CD14-positive monocyte (primary cell): Measurements from ENCODE around the gene C20orf144. TPM values are rescaled to one million over a fixed set of nuclear protein-coding genes. Genes with fewer than 3 reads are reported as not detected.
A peak's percentile ranks its signal among the peaks of the same experiment; 100 is the strongest.

Experiments
- DNase-seq, 3 donors: peaks; one replicate each; pipeline ENCODE4 v3.0.0-alpha.2; 2011 to 2022
- H2AFZ ChIP-seq: 2 replicates; pipeline ENCODE4 v1.6.0; 2012; ENCODE audit warnings: mild to moderate bottlenecking, low read depth, low read length, inconsistent platforms; ENCODE audit not compliant: insufficient read depth, poor library complexity, severe bottlenecking
- H3K27ac ChIP-seq, 2 donors: 1 replicate in 1 of 2; 2 replicates in 1 of 2; pipeline ENCODE4 v1.5.1; 2012 to 2013; ENCODE audit warnings: low read length in 2 of 2, control low read depth in 1 of 2, inconsistent platforms in 1 of 2, low read depth in 1 of 2, mild to moderate bottlenecking in 1 of 2
- H3K27me3 ChIP-seq, 2 donors: one replicate each; pipeline versions ENCODE4 v1.6.0 to v1.6.1; 2011 to 2013; ENCODE audit warnings: low read length in 2 of 2; ENCODE audit not compliant: control insufficient read depth in 2 of 2, insufficient read depth in 2 of 2
- H3K36me3 ChIP-seq, 2 donors: replicated peaks in 1 of 2; 1 replicate in 1 of 2; 2 replicates in 1 of 2; pipeline versions ENCODE4 v1.5.1 to v1.6.1; 2012 to 2013; ENCODE audit warnings: low read length in 2 of 2, control low read depth in 1 of 2, inconsistent platforms in 1 of 2, mild to moderate bottlenecking in 1 of 2; ENCODE audit not compliant: insufficient read depth in 2 of 2, control insufficient read depth in 1 of 2
- H3K4me1 ChIP-seq, 2 donors: 1 replicate in 1 of 2; 2 replicates in 1 of 2; pipeline versions ENCODE4 v1.5.1 to v1.6.1; 2012 to 2013; ENCODE audit warnings: low read length in 2 of 2, control low read depth in 1 of 2, inconsistent platforms in 1 of 2, mild to moderate bottlenecking in 1 of 2, moderate library complexity in 1 of 2; ENCODE audit not compliant: insufficient read depth in 2 of 2, control insufficient read depth in 1 of 2
- H3K4me2 ChIP-seq: replicated peaks from 2 replicates; pipeline ENCODE3; 2012; ENCODE audit warnings: low read length, moderate library complexity, mild to moderate bottlenecking; ENCODE audit not compliant: poor library complexity, severe bottlenecking; ENCODE audit errors: extremely low read depth
- H3K4me3 ChIP-seq, 3 experiments: fragments of 200-600 bp in 1 of 3; sonication (generic) in 1 of 3; replicated peaks in 1 of 3; 1 replicate in 2 of 3; 2 replicates in 1 of 3; pipeline ENCODE4 v1.5.1; 2011 to 2013; ENCODE audit warnings: low read length in 3 of 3, mild to moderate bottlenecking in 3 of 3, control low read depth in 2 of 3, low read depth in 2 of 3, inconsistent platforms in 1 of 3, moderate library complexity in 1 of 3
- H3K79me2 ChIP-seq: 2 replicates; pipeline ENCODE4 v1.6.0; 2012; ENCODE audit warnings: mild to moderate bottlenecking, control low read depth, inconsistent platforms, low read length, moderate library complexity; ENCODE audit not compliant: insufficient read depth
- H3K9ac ChIP-seq: 2 replicates; pipeline ENCODE4 v1.6.0; 2017; ENCODE audit warnings: low read length, mild to moderate bottlenecking; ENCODE audit not compliant: insufficient read depth, poor library complexity, severe bottlenecking
- H3K9me3 ChIP-seq, 2 donors: replicated peaks in 1 of 2; 1 replicate in 1 of 2; 2 replicates in 1 of 2; pipeline versions ENCODE4 v1.5.1 to v1.6.1; 2012 to 2013; ENCODE audit warnings: low read length in 2 of 2, control low read depth in 1 of 2; ENCODE audit not compliant: control insufficient read depth in 1 of 2, insufficient read depth in 1 of 2
- H4K20me1 ChIP-seq: 2 replicates; pipeline ENCODE4 v1.6.0; 2012; ENCODE audit warnings: mild to moderate bottlenecking, low read length, control low read depth, moderate library complexity; ENCODE audit not compliant: insufficient read depth
- H3K27ac Mint-ChIP-seq, 7 donors: one replicate each; pipeline ENCODE4 v1.8.0; 2020; ENCODE audit warnings: mild to moderate bottlenecking in 7 of 7, mixed read lengths in 7 of 7, moderate library complexity in 6 of 7, inconsistent platforms in 2 of 7
- H3K27me3 Mint-ChIP-seq, 3 donors: one replicate each; pipeline ENCODE4 v1.8.0; 2021 to 2022; ENCODE audit warnings: low read depth in 3 of 3, mild to moderate bottlenecking in 3 of 3, mixed read lengths in 3 of 3, moderate library complexity in 3 of 3, inconsistent platforms in 1 of 3
- H3K36me3 Mint-ChIP-seq, 2 donors: one replicate each; pipeline ENCODE4 v1.8.0; 2020; ENCODE audit warnings: mixed read lengths in 2 of 2, inconsistent platforms in 1 of 2, mild to moderate bottlenecking in 1 of 2
- H3K4me1 Mint-ChIP-seq: one replicate; pipeline ENCODE4 v1.8.0; 2020; ENCODE audit warnings: mild to moderate bottlenecking, mixed read lengths
- H3K4me3 Mint-ChIP-seq, 2 donors: one replicate each; pipeline ENCODE4 v1.8.0; 2020; ENCODE audit warnings: mild to moderate bottlenecking in 2 of 2, mixed read lengths in 2 of 2, moderate library complexity in 1 of 2
- H3K9me3 Mint-ChIP-seq, 7 donors: one replicate each; pipeline ENCODE4 v1.8.0; 2020 to 2022; ENCODE audit warnings: mixed read lengths in 7 of 7, mild to moderate bottlenecking in 6 of 7, moderate library complexity in 6 of 7, inconsistent platforms in 2 of 7
- WGBS: methylation state at CpG from one replicate; pipeline ENCODE4 v1.1.5; 2013; ENCODE audit warnings: missing lambda C conversion rate; ENCODE audit not compliant: insufficient coverage; 5-methylcytosine and 5-hydroxymethylcytosine counted together
- intact Hi-C, 2 donors: fragments of 100-400 bp; cut with micrococcal nuclease; formaldehyde crosslinking; loops; one replicate each; pipeline versions ENCODE4 v1.15.0 to v1.15.1; 2023
- polyA plus RNA-seq, 3 donors: library from polyadenylated mRNA; depleted of rRNA in 1 of 3; unstranded in 2 of 3; stranded (reverse) in 1 of 3; fragments of 300-500 nt in 2 of 3; fragments of >200 nt in 1 of 3; fragmentation: Illumina TruSeq in 2 of 3; gene quantifications; 1 replicate in 2 of 3; 2 replicates in 1 of 3; pipeline ENCODE4 v1.2.3, GENCODE V29; 2012 to 2021
- TF ChIP-seq, protein P1 (sequence below): fragments of 200-600 bp; IDR thresholded peaks from one replicate; pipeline ENCODE4 v1.8.0; 2022; ENCODE audit warnings: antibody characterized with exemption, mild to moderate bottlenecking

Gene C20orf144
- polyA plus RNA-seq, 3 donors, result 0.13 TPM; not detected in 2

DNA sequence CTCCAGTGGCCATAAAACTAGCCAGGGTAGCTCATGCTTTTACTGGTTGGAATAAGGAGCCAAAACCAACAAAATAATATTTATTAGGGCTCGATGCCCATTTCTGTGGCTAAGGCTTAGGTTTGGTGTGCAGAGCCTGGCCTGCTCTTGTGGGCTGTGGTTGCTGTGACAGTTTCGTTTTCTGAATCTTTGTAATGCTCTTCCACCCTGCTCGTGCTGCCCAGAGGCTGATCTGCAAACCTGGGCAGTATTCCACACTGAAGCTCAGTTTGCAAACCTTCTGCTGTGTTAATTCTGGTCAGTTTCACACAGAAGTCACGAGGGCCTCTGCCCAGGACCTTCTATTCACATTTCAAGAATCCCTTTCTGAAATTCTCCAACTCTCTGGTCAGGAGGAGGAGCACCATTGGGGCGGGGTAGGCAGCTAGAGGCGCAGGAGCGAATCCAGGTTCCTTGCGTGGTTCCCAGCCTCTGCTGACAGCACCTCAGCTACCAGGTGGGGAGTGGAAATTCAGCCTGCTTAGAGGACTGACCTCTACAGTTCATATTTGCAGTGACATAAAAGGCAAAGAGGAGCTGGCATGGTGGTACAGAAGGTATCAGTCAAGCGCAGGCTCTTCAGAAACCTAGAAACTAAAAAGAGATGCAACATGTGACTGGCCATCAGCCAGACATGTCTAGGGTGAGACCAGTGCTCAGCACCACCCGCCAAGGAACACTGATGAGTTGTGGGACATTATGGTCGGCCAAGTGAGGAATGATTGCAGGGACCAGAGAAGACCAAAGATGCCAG lies 14.3 kb upstream of the C20orf144 start:
- Histone ChIP-seq H3K27me3 (no peaks in the 10 kb centered on the region), H3K36me3 (peaks cover 23 to 32% of the 10 kb centered on the region in 2 donors), H3K9ac (no peak overlapping the region), H3K4me2 (no peak overlapping the region), H2AFZ (no peak overlapping the region), H4K20me1 (no peaks in the 10 kb centered on the region), H3K4me3 (no peak overlapping the region), H3K79me2 (no peaks in the 10 kb centered on the region), H3K27ac (no peak overlapping the region), H3K4me1 (no peaks in the 10 kb centered on the region), H3K9me3 (no peaks in the 10 kb centered on the region)
- H3K27me3 Mint-ChIP-seq, result peaks cover 0 to 3% (median 0%) of the 10 kb centered on the region in 3 donors
- H3K36me3 Mint-ChIP-seq, result peaks cover 25 to 35% of the 10 kb centered on the region in 2 donors
- DNase-seq, result no peak
- intact Hi-C loops, result no loop called here
- no peaks in the 10 kb centered on the region for H3K4me1 Mint-ChIP-seq
- no peaks in the 10 kb centered on the region for H3K9me3 Mint-ChIP-seq
- WGBS, result 88% methylated on average over 10 of the region's 11 CpGs
- TF ChIP-seq, protein P1, sequence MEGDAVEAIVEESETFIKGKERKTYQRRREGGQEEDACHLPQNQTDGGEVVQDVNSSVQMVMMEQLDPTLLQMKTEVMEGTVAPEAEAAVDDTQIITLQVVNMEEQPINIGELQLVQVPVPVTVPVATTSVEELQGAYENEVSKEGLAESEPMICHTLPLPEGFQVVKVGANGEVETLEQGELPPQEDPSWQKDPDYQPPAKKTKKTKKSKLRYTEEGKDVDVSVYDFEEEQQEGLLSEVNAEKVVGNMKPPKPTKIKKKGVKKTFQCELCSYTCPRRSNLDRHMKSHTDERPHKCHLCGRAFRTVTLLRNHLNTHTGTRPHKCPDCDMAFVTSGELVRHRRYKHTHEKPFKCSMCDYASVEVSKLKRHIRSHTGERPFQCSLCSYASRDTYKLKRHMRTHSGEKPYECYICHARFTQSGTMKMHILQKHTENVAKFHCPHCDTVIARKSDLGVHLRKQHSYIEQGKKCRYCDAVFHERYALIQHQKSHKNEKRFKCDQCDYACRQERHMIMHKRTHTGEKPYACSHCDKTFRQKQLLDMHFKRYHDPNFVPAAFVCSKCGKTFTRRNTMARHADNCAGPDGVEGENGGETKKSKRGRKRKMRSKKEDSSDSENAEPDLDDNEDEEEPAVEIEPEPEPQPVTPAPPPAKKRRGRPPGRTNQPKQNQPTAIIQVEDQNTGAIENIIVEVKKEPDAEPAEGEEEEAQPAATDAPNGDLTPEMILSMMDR, result no peak
- peak overlapping the region in 2 of 7 donors; percentile 61 to 73 for H3K27ac Mint-ChIP-seq
- no peak overlapping the region for H3K4me3 Mint-ChIP-seq

DNA sequence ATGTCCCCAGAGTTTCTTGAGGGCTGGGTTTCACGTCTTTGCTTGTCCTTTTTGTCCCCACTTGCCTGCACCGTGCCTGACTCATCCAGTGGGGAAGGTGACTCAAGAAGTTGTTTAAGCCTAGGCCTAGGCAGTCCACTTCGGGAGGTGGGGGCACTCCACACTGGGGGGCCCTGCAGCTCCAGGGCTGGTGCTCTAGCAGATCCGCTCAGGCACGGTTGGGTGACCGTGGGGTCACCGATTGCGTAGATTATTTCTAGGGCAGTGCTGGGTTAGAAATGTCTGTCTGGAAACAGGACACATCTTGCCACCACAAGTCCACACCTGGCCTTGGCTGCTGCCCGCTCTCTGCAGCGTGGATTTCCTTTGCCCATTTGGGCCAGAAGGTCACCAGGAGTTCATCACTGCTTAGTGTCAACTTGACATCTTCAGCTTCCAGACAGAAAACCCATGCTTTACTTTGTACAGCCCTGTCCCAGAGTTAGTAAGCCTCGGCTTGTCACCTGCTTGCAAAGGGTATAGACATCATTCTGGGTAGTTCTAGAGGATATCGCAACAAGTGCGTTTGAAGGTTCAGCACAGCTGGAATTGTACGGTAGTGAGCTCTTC lies 13.6 kb upstream of the C20orf144 start:
- no peak overlapping the region for H3K9ac ChIP-seq
- no peak for DNase-seq
- Mint-ChIP-seq H3K4me3 (no peak overlapping the region), H3K27me3 (peaks cover 0 to 3% (median 2%) of the 10 kb centered on the region in 3 donors), H3K36me3 (peaks cover 21 to 30% of the 10 kb centered on the region in 2 donors), H3K4me1 (peaks cover 4% of the 10 kb centered on the region), H3K9me3 (no peaks in the 10 kb centered on the region), H3K27ac (no peak overlapping the region)
- WGBS, result 98% methylated on average over 10 of the region's 14 CpGs
- no peaks in the 10 kb centered on the region for H3K9me3 ChIP-seq
- no peak overlapping the region for H3K4me2 ChIP-seq
- H3K79me2 ChIP-seq, result no peaks in the 10 kb centered on the region
- H3K27ac ChIP-seq, result no peak overlapping the region
- H4K20me1 ChIP-seq, result no peaks in the 10 kb centered on the region
- no peak overlapping the region for H3K4me3 ChIP-seq
- H2AFZ ChIP-seq, result no peak overlapping the region
- peaks cover 20 to 28% of the 10 kb centered on the region in 2 donors for H3K36me3 ChIP-seq
- TF ChIP-seq, protein P1, result no peak
- no peaks in the 10 kb centered on the region for H3K4me1 ChIP-seq
- no peaks in the 10 kb centered on the region for H3K27me3 ChIP-seq
- intact Hi-C loops, result no loop called here
